Activated T-cell treated with anti-CD3 and anti-CD28 coated beads for 4 hours (primary cell): ENCODE measurements around the gene AAGAB.
"Not testable (repeated sequence)": the region's sequence is repeated elsewhere in the genome, so short reads cannot be mapped to it uniquely, and the experiment has no call there.

ENCODE experiments used
- DNase-seq: peaks from one replicate; pipeline ENCODE4 v3.0.0-alpha.2; 2020

AAGAB gene

GRCh38 chr15:67168694-67169093 lies 85.8 kb downstream of the AAGAB start:
- DNase-seq, result no peak

GRCh38 chr15:67167091-67167490 lies 87.4 kb downstream of the AAGAB start:
- no peak for DNase-seq

DNA sequence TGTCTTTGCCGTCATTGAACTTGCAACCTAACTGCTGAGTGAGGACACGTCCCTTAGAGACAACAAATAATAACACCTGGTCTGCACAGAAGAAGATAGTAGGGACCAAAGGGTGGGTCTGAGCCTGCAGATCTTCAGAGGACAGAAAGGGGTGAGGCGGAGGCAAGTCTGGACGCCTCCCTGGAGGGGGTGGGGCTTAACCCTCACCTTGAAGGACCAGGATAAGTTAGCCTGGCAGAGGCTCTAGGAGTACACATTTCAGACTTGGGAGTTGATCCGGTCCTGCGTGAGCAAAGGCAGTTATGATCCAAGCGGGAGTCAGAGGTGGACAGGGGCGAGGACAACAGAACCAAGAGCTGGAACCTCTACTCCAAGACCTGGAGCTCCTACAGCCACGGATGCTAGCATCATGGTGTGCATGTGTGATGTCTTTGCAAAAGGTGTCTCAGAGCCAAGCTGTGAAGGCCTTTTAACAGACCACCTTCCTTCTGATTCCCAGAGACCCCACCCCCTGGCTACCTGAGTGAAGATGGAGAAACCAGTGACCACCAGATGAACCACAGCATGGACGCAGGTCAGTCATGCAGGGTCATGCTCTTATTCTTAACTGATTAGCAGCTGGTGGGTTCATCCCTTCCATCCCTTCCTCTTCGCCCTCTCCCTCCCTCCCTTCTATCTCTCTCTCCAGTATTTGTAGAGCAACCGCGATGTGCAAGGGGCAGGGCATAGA lies 88.0 kb downstream of the AAGAB start:
- DNase-seq, result no peak

DNA sequence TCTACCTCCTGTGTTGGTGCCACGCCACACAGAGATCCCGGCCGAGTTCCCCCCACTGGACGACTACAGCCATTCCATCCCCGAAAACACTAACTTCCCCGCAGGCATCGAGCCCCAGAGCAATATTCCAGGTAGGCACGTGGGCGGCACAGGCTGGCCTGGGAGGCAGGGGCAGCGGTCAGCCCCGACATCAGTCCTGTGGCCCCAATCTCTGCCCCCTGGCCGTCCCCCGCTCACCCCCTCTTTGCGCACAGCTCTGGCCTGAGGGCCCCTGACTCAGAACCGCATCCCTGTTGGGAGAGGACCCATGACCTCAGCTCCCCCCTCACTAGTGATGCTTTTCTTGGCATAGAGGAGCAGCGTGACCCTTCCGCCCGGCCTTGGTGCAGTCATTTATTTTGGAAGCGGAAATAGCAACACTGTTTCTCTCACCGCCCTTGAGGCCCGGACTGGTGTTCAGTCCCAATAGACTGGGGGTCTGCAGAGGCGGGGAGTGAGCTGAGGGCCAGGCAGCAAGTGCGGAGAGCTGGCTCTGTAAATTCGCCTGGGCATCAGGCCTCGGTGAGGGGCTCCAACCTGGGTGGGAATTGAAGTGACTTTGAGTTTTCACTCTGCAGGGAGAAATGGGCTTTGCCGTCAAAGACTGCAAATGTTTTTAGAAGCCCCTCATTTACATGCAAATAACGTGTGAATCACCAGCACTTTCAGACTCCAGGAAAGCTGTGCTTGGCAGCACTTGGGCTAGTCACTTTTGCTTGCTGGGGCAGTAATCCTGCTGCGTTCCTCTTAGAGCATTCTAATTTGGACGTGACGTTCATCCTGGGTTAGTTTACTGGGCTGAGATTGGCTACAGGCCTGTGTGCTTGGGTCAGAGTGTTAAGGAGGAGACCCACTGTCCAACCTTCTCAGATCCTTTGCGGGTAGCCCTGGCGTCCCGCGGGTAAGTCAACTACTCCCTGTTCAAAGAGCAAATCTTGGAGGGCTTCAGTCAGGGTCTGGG lies 88.9 kb downstream of the AAGAB start:
- DNase-seq, result no peak

GRCh38 chr15:67164811-67165253 lies 89.6 kb downstream of the AAGAB start:
- no peak for DNase-seq

- no peak for DNase-seq
Measured at GRCh38 chr15:67164401-67164791, 90.1 kb downstream of the AAGAB start.

- DNase-seq, result no peak
Measured at GRCh38 chr15:67163180-67163579, 91.3 kb downstream of the AAGAB start.

- no peak for DNase-seq
Measured at GRCh38 chr15:67161881-67162280, 92.6 kb downstream of the AAGAB start.

DNA sequence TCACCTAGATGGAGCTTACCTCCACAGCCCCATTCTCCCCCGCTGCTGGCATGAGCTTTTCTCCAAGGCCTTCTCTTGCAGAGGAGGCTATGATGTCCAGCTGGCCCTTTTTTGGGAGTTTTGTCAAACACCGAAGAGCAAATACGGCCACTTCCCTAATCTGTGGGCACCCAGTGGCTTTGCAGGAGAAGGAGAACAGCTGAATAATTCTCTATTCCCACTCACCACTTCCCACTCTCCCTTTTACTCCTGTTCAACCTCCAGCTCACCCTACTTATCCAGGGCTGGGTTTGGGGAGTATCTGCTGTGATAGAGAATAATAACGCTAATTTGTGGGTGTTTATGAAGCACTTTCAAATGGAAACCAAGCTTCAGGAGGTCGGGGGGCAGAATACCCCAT lies 93.0 kb downstream of the AAGAB start:
- no peak for DNase-seq

GRCh38 chr15:67158367-67158766 lies 96.1 kb downstream of the AAGAB start:
- DNase-seq, result no peak

DNA sequence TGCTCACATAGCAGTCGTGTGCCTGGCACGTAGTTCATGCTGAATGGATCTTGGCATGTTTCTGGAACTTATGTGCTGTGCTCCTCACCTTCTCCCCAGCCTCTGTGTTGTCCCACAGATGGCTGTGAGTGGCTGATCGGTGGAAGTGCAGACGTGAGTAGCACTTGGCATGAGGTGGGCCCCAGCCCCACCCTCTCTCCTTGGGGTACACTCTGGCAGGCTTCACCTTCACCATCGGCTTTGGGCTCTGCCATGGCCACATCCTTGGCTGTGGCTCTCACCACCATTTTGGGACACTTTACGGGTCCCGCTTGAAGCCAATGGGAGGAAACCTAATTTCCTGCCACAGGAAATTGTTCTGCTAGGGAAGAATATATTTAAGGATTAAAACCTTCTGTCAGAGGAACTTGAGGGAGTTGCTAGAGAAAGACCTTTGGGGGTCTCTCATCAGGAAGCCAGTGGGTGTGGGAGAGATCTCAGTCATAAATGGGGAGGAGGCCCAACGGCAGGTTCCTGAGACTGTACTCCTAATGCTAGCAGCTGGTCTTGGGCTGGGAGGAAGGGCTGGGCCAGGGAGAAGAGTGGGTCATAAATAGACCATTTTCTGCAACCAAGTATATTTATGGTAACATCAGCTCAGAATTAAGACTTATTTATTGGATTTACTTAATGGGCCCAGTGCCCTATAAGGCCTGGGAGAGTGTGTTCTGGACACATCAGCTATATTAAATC lies 96.8 kb downstream of the AAGAB start:
- no peak for DNase-seq

DNA sequence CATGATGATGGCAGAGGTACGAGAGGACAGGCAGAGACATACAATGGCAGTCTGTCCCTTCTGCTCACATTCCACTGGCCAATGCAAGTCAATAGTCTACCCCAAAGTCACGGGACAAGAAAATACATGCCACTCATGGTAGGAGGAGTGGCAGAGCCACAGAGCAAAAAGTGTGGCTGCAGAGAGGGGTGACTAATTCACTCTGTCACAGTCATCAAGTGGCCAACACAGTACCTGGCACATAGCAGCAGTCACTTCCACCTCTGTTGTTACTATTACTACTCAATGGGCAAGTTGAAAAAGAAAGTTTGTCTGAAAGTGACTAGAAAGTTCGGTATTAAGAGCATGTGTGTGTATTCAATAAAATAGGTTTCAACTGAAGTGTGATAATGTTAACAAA lies 97.6 kb downstream of the AAGAB start:
- no peak for DNase-seq

- no peak for DNase-seq
Measured at GRCh38 chr15:67156426-67156825, 98.0 kb downstream of the AAGAB start.

DNA sequence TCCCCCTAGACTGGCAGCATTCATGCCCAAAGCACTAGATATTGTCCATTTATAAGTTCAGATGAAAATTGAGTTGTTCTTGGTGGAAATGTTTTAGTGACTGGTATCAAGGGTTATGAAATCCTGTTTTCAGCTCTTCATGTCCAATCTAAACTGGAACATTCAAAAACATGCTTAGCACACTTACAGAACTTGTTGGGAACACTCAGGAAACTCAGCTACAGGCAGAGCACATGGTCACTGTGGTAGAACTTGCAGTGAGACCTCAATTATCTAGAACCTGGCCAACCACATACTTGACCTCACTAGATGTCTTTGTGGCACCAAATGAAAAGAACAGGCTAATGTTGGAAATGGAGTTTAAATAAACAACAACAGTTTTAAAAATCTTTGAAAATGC lies 100.2 kb downstream of the AAGAB start:
- no peak for DNase-seq

- not testable (repeated sequence) for DNase-seq
Measured at GRCh38 chr15:67153044-67153443, 101.4 kb downstream of the AAGAB start.

DNA sequence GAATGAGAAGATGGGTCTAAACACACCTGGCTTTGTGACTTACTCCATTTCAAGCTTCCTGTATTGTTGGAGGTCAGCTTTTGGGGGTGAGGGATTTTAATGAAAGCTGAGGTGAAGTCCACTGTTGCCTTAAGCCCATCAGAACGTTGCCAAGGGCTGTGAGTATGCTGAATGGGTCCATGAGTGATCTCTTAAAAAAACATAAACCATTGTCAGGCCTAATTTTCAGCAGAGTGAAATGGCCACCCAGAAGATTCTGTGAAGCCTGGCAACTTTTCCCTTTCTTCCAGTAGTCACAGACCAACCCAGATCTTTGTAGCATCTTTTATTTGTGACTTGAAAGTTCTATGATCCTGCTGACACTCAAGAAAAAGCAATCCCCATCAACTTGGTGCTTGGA lies 102.0 kb downstream of the AAGAB start:
- no peak for DNase-seq
